Testis (tissue), 2 donors: ENCODE measurements around the gene RFX2.

Source experiments
- POLR2A ChIP-seq: fragments of 450-650 bp; IDR thresholded peaks from one replicate; pipeline ENCODE4 v1.6.1; 2017; ENCODE audit warnings: antibody characterized with exemption, mild to moderate bottlenecking, moderate library complexity
- TF ChIP-seq, protein P1 (sequence below), 3 experiments: fragments of 450-650 bp in 2 of 3; fragments of 200-600 bp in 1 of 3; sonication (generic) in 1 of 3; IDR thresholded peaks; one replicate each; pipeline ENCODE4 v1.5.1; 2016 to 2019; ENCODE audit warnings: antibody characterized with exemption in 3 of 3, mild to moderate bottlenecking in 2 of 3, moderate library complexity in 1 of 3

DNA sequence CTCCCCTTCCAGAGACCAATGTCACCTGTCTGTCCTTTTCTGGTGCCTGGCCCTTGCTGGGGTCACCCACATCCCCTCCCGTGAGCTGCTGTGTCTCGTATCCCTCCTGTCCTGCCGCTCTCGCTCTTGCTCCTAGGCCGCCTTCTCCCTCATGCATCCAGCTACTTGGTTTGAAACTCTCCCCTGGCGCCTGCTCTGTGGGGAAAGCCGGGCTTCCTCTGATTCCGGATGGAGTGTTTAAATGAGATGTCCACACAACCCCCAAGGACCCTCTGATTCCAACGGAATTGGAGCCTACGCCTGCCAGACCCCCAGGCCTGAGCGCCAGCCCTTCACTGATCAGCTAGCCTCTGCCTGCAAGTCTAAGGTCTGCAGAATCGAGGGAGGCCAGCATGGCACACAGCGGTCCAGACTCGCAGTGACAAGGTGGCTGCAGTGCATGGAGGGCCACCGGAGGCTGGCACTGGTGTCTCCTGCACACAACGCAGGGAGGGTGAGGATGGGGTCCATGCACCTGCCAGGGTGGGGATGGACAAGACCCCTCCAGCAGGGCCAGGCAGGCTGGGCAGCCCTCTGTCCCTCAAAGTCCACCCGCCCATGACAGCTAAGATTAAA lies 47.2 kb downstream of the RFX2 start:
- TF ChIP-seq, protein P1, sequence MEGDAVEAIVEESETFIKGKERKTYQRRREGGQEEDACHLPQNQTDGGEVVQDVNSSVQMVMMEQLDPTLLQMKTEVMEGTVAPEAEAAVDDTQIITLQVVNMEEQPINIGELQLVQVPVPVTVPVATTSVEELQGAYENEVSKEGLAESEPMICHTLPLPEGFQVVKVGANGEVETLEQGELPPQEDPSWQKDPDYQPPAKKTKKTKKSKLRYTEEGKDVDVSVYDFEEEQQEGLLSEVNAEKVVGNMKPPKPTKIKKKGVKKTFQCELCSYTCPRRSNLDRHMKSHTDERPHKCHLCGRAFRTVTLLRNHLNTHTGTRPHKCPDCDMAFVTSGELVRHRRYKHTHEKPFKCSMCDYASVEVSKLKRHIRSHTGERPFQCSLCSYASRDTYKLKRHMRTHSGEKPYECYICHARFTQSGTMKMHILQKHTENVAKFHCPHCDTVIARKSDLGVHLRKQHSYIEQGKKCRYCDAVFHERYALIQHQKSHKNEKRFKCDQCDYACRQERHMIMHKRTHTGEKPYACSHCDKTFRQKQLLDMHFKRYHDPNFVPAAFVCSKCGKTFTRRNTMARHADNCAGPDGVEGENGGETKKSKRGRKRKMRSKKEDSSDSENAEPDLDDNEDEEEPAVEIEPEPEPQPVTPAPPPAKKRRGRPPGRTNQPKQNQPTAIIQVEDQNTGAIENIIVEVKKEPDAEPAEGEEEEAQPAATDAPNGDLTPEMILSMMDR (IDR thresholded peaks at IDR 0.05) = no peak
- no peak for TF ChIP-seq POLR2A
